Neural crest cell (in vitro differentiated cells): Measurements from ENCODE around the gene NPY4R2. TPM values are rescaled to one million over a fixed set of nuclear protein-coding genes. Genes with fewer than 3 reads are reported as not detected.

Experiments
- total RNA-seq: library from RNA; stranded (reverse); gene quantifications from 2 replicates; pipeline ENCODE4 v1.2.1, GENCODE V29; 2021

The NPY4R2 gene
- total RNA-seq, 1 donor from 2014 or later: not detected

Other genes starting within 250 kb of the NPY4R2 start
- gene SYT15B, start 155.1 kb upstream of the NPY4R2 start, total RNA-seq: 0.12 and 0.16 TPM in 2 replicates
- gene FAM25C, start 81.1 kb downstream of the NPY4R2 start, total RNA-seq: not detected in 2 replicates